Neural cell (in vitro differentiated cells): ENCODE data around the gene KCNIP4. TPM values are rescaled to one million over a fixed set of nuclear protein-coding genes. Genes with fewer than 3 reads are reported as not detected.

Source experiments
- H2AFZ ChIP-seq: fragments of 200-600, 300-800 bp; sonication (generic), shearing (Covaris generic); 2 replicates; pipeline ENCODE4 v1.6.0; 2014; ENCODE audit warnings: low read depth, mild to moderate bottlenecking, antibody characterized with exemption, low read length, moderate library complexity
- H3F3A ChIP-seq: fragments of 200-600 bp; shearing (Covaris generic); 2 replicates; pipeline ENCODE4 v1.6.1; 2016; ENCODE audit warnings: mild to moderate bottlenecking, moderate library complexity, mixed read lengths, antibody characterized with exemption, low read length; ENCODE audit not compliant: insufficient read depth, poor library complexity, severe bottlenecking
- H3K27ac ChIP-seq: fragments of 200-600, 300-800 bp; sonication (generic), shearing (Covaris generic); 2 replicates; pipeline ENCODE4 v1.5.1; 2014; ENCODE audit warnings: mild to moderate bottlenecking, low read length, moderate library complexity
- H3K27me3 ChIP-seq: fragments of 300-800, 200-600 bp; sonication (generic), shearing (Covaris generic); 2 replicates; pipeline ENCODE4 v1.6.0; 2014; ENCODE audit warnings: mild to moderate bottlenecking, low read depth, low read length, moderate library complexity; ENCODE audit not compliant: insufficient read depth
- H3K36me3 ChIP-seq: fragments of 300-800, 200-600 bp; sonication (generic), shearing (Covaris generic); 2 replicates; pipeline ENCODE4 v1.5.1; 2014; ENCODE audit warnings: mild to moderate bottlenecking, antibody characterized with exemption, low read length, moderate library complexity; ENCODE audit not compliant: insufficient read depth
- H3K4me2 ChIP-seq: fragments of 300-800, 200-600 bp; sonication (generic), shearing (Covaris generic); 2 replicates; pipeline ENCODE4 v1.6.0; 2014; ENCODE audit warnings: mild to moderate bottlenecking, low read length
- H3K4me3 ChIP-seq: fragments of 300-800, 200-600 bp; sonication (generic), shearing (Covaris generic); 2 replicates; pipeline ENCODE4 v1.5.1; 2014; ENCODE audit warnings: mild to moderate bottlenecking, low read length, moderate library complexity
- H3K79me2 ChIP-seq: fragments of 200-600 bp; shearing (Covaris generic); replicated peaks from 2 replicates; pipeline ENCODE4 v1.6.0; 2014; ENCODE audit warnings: mild to moderate bottlenecking, low read length, moderate library complexity; ENCODE audit not compliant: insufficient read depth
- H3K9ac ChIP-seq: fragments of 300-800, 200-600 bp; sonication (generic), shearing (Covaris generic); 2 replicates; pipeline ENCODE4 v1.6.1; 2016; ENCODE audit warnings: mild to moderate bottlenecking, low read length, mixed read lengths
- H3K9me2 ChIP-seq: fragments of 200-600 bp; shearing (Covaris generic); 2 replicates; pipeline ENCODE4 v1.6.1; 2016; ENCODE audit warnings: mild to moderate bottlenecking, low read length, mixed read lengths; ENCODE audit not compliant: insufficient read depth
- H3K9me3 ChIP-seq: fragments of 200-600, 300-800 bp; sonication (generic), shearing (Covaris generic); 2 replicates; pipeline ENCODE4 v1.6.1; 2016; ENCODE audit warnings: mild to moderate bottlenecking, mixed run types, low read length, moderate library complexity, mixed read lengths
- H4K20me1 ChIP-seq: fragments of 200-600 bp; shearing (Covaris generic); 2 replicates; pipeline ENCODE4 v1.6.1; 2016; ENCODE audit warnings: mild to moderate bottlenecking, mixed run types; ENCODE audit not compliant: insufficient read depth
- EP300 ChIP-seq: fragments of 450-650 bp; conservative IDR thresholded peaks from 2 replicates; pipeline ENCODE4 v1.6.1; 2014; ENCODE audit warnings: antibody characterized with exemption, mild to moderate bottlenecking, moderate library complexity; ENCODE audit not compliant: poor library complexity, severe bottlenecking
- EZH2 ChIP-seq: fragments of 200-600, 300-800 bp; shearing (Covaris generic), sonication (generic); IDR thresholded peaks from 2 replicates; pipeline ENCODE4 v1.6.1; 2014; ENCODE audit warnings: antibody characterized with exemption, low read length, borderline replicate concordance, mild to moderate bottlenecking; ENCODE audit not compliant: insufficient read depth, poor library complexity, severe bottlenecking
- MXI1 ChIP-seq: fragments of 450-650 bp; conservative IDR thresholded peaks from 2 replicates; pipeline ENCODE4 v1.6.1; 2014; ENCODE audit warnings: antibody characterized with exemption, mild to moderate bottlenecking; ENCODE audit not compliant: poor library complexity, severe bottlenecking
- POLR2AphosphoS5 ChIP-seq: IDR thresholded peaks from 2 replicates; pipeline ENCODE4 v1.6.1; 2012
- RAD21 ChIP-seq: fragments of 450-650 bp; conservative IDR thresholded peaks from 2 replicates; pipeline ENCODE4 v1.6.1; 2014; ENCODE audit warnings: antibody characterized with exemption, mild to moderate bottlenecking, moderate library complexity
- SMC3 ChIP-seq: fragments of 450-650 bp; conservative IDR thresholded peaks from 2 replicates; pipeline ENCODE4 v1.6.1; 2014; ENCODE audit warnings: antibody characterized with exemption, mild to moderate bottlenecking, moderate library complexity; ENCODE audit not compliant: poor library complexity
- TAF1 ChIP-seq: IDR thresholded peaks from 2 replicates; pipeline ENCODE4 v1.6.1; 2012; ENCODE audit warnings: low read depth
- polyA plus RNA-seq: library from polyadenylated mRNA; depleted of rRNA; stranded (reverse); fragments of >200 nt; gene quantifications from 2 replicates; pipeline ENCODE4 v1.2.3, GENCODE V29; 2014
- TF ChIP-seq, protein P1 (sequence below): fragments of 450-650 bp; IDR thresholded peaks from 2 replicates; pipeline ENCODE4 v1.5.1; 2014; ENCODE audit warnings: antibody characterized with exemption, mild to moderate bottlenecking, moderate library complexity; ENCODE audit not compliant: poor library complexity, severe bottlenecking
- TF ChIP-seq, protein P2 (sequence below): IDR thresholded peaks from 2 replicates; pipeline ENCODE4 v1.6.1; 2012; ENCODE audit warnings: borderline replicate concordance

Gene KCNIP4
- polyA plus RNA-seq, 1 donor from 2014 or later = 22.8 TPM

DNA sequence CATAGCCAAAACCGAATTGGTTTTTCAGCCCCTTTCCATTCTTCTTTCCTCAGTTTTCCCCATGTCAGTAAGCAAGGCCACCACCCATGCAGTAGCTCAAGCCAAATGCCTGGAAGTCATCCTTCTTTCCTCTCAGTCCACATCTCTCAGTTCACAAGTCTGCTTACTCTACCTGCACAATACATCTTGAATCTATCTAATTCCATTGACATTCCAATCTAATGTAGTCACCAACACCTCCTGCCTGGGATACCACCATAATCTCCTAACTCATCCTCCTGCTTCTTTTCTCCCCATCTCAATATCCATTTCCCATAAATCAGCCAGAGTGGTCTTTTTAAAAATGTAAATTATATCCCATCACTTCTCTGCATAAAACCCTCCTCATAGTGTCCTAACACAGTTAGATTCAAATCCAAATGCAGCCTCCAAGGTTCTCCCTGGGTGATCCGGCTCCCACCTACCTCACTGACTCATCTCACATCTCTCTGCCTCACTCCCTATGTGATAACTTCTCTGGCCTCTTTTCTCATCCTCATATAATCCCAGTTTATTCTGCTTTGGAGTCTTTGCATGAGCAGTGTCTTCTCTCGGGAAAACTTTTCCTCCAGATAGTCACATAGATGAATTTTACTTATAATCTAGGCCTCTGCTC is 26.9 kb downstream of the KCNIP4 start:
- Histone ChIP-seq H3K9me2 (no peaks in the 10 kb centered on the region), H3K9ac (no peak overlapping the region), H3K4me3 (no peak overlapping the region), H3K36me3 (no peaks in the 10 kb centered on the region), H3K27me3 (no peaks in the 10 kb centered on the region), H2AFZ (no peak overlapping the region), H3K9me3 (no peaks in the 10 kb centered on the region), H3K27ac (no peak overlapping the region), H4K20me1 (no peaks in the 10 kb centered on the region), H3F3A (no peaks in the 10 kb centered on the region), H3K79me2 (no peaks in the 10 kb centered on the region), H3K4me2 (no peak overlapping the region)
- TF ChIP-seq RAD21 = no peak
- no peak for TF ChIP-seq EZH2
- no peak for TF ChIP-seq MXI1
- TF ChIP-seq EP300 = no peak
- no peak for TF ChIP-seq POLR2AphosphoS5
- TF ChIP-seq, protein P1, sequence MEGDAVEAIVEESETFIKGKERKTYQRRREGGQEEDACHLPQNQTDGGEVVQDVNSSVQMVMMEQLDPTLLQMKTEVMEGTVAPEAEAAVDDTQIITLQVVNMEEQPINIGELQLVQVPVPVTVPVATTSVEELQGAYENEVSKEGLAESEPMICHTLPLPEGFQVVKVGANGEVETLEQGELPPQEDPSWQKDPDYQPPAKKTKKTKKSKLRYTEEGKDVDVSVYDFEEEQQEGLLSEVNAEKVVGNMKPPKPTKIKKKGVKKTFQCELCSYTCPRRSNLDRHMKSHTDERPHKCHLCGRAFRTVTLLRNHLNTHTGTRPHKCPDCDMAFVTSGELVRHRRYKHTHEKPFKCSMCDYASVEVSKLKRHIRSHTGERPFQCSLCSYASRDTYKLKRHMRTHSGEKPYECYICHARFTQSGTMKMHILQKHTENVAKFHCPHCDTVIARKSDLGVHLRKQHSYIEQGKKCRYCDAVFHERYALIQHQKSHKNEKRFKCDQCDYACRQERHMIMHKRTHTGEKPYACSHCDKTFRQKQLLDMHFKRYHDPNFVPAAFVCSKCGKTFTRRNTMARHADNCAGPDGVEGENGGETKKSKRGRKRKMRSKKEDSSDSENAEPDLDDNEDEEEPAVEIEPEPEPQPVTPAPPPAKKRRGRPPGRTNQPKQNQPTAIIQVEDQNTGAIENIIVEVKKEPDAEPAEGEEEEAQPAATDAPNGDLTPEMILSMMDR = no peak
- no peak for TF ChIP-seq TAF1

DNA sequence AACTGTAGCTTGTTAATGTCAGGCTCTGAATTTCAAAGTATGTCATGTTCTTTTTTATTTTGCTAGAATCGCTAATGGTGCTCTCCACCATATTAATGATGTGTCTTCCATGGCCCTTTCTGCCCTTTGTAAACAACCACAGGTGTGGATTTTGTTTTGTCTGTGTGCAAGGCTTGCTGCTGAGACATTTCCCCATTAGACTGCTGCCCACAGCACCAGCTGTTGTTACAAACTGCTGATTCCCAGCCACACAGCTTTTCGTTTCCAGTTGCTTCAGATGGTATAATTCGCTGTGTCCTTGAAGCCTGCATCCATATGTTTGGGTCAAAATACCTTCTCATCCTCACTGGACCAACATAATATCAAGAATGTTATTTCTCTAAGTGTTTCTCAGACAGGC is 32.8 kb downstream of the KCNIP4 start:
- Histone ChIP-seq H3K4me2 (no peak overlapping the region), H4K20me1 (no peaks in the 10 kb centered on the region), H3K9me3 (no peaks in the 10 kb centered on the region), H3K27me3 (no peaks in the 10 kb centered on the region), H3K4me3 (no peak overlapping the region), H3F3A (no peaks in the 10 kb centered on the region), H3K36me3 (no peaks in the 10 kb centered on the region), H2AFZ (no peak overlapping the region), H3K27ac (no peak overlapping the region), H3K9ac (no peak overlapping the region), H3K79me2 (no peaks in the 10 kb centered on the region), H3K9me2 (no peaks in the 10 kb centered on the region)
- TF ChIP-seq, protein P1 = no peak
- TF ChIP-seq EP300 (no peak), SMC3 (no peak), RAD21 (no peak), TAF1 (no peak), MXI1 (no peak), EZH2 (no peak), POLR2AphosphoS5 (no peak)
- TF ChIP-seq, protein P2, sequence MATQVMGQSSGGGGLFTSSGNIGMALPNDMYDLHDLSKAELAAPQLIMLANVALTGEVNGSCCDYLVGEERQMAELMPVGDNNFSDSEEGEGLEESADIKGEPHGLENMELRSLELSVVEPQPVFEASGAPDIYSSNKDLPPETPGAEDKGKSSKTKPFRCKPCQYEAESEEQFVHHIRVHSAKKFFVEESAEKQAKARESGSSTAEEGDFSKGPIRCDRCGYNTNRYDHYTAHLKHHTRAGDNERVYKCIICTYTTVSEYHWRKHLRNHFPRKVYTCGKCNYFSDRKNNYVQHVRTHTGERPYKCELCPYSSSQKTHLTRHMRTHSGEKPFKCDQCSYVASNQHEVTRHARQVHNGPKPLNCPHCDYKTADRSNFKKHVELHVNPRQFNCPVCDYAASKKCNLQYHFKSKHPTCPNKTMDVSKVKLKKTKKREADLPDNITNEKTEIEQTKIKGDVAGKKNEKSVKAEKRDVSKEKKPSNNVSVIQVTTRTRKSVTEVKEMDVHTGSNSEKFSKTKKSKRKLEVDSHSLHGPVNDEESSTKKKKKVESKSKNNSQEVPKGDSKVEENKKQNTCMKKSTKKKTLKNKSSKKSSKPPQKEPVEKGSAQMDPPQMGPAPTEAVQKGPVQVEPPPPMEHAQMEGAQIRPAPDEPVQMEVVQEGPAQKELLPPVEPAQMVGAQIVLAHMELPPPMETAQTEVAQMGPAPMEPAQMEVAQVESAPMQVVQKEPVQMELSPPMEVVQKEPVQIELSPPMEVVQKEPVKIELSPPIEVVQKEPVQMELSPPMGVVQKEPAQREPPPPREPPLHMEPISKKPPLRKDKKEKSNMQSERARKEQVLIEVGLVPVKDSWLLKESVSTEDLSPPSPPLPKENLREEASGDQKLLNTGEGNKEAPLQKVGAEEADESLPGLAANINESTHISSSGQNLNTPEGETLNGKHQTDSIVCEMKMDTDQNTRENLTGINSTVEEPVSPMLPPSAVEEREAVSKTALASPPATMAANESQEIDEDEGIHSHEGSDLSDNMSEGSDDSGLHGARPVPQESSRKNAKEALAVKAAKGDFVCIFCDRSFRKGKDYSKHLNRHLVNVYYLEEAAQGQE = no peak
